K562 (cell line): ENCODE measurements around the gene WASF1. TPM values are rescaled to one million over a fixed set of nuclear protein-coding genes. Genes with fewer than 3 reads are reported as not detected.

Experiments
- ATAC-seq: fragments of 200-7000 bp; cut with Tn5 transposase; 3 replicates; pipeline ENCODE4 v1.9.1; 2020; ENCODE audit warnings: moderate library complexity
- BruUV-seq: library from RNA; stranded (reverse); fragments of 400-500 nt; replicated peaks from 2 replicates; lab custom pipeline; 2021; lab: Mats Ljungman, UMichigan
- CTCF ChIA-PET: fragments of 300-600 bp; formaldehyde crosslinking; extraction: SDS; loops from one replicate; lab custom pipeline; 2021; ENCODE audit warnings: low intra/inter-chr PET ratio; lab: Yijun Ruan, JAX
- POLR2A ChIA-PET: fragments of 300-600, 350-650 bp; sonication (Branson Sonifier 250); formaldehyde crosslinking; extraction: SDS; loops from one replicate; lab custom pipeline; 2021; ENCODE audit warnings: antibody characterized with exemption, inconsistent platforms; lab: Yijun Ruan, JAX
- DNase-seq, 4 experiments: peaks; one replicate each; pipeline versions ENCODE4 v3.0.0 to v3.0.0-alpha.2; 2011 to 2018; ENCODE audit warnings: low spot score in 3 of 4, mixed read lengths in 3 of 4; ENCODE audit errors: extremely low read depth in 1 of 4
- FAIRE-seq: peaks from 2 replicates; lab custom pipeline; 2011; peaks lifted over from hg19 to GRCh38; lab: Jason Lieb, UNC
- H2AFZ ChIP-seq: 2 replicates; pipeline ENCODE4 v1.6.0; 2011; ENCODE audit warnings: low read depth, low read length, control low read depth, inconsistent platforms
- H3K27ac ChIP-seq: fragments of 200-600 bp; 3 replicates; pipeline ENCODE4 v1.8.0; 2011; ENCODE audit warnings: low read depth, mild to moderate bottlenecking, control low read depth, inconsistent platforms, low read length, moderate library complexity, mixed read lengths; ENCODE audit errors: extremely low read depth
- H3K27me3 ChIP-seq, 2 experiments: fragments of 300-600 bp in 1 of 2; 2 replicates in 1 of 2; 3 replicates in 1 of 2; pipeline versions ENCODE4 v1.6.0 to v1.8.0; 2011; ENCODE audit warnings: inconsistent platforms in 2 of 2, low read length in 2 of 2, mild to moderate bottlenecking in 1 of 2, mixed read lengths in 1 of 2, moderate library complexity in 1 of 2; ENCODE audit not compliant: control insufficient read depth in 2 of 2, insufficient read depth in 2 of 2
- H3K36me3 ChIP-seq: fragments of 300-600 bp; 3 replicates; pipeline ENCODE4 v1.8.0; 2011; ENCODE audit warnings: mild to moderate bottlenecking, low read length, inconsistent platforms; ENCODE audit not compliant: control insufficient read depth, insufficient read depth
- H3K4me1 ChIP-seq, 2 experiments: fragments of 200-600 bp in 1 of 2; replicated peaks in 1 of 2; 2 replicates in 1 of 2; 3 replicates in 1 of 2; pipeline versions ENCODE4 v1.5.1 to v1.8.0; 2011; ENCODE audit warnings: inconsistent platforms in 2 of 2, low read length in 2 of 2, mild to moderate bottlenecking in 1 of 2, mixed read lengths in 1 of 2, moderate library complexity in 1 of 2; ENCODE audit not compliant: control insufficient read depth in 2 of 2, insufficient read depth in 2 of 2
- H3K4me2 ChIP-seq: 2 replicates; pipeline ENCODE4 v1.6.1; 2011; ENCODE audit warnings: low read length, control low read depth, inconsistent platforms, mixed read lengths; ENCODE audit not compliant: insufficient read depth
- H3K4me3 ChIP-seq: fragments of 200-600 bp; sonication (generic), shearing (Covaris generic); 2 replicates; pipeline ENCODE4 v1.5.1; 2016; ENCODE audit warnings: control low read depth, inconsistent platforms
- H3K79me2 ChIP-seq: fragments of 200-600 bp; 3 replicates; pipeline ENCODE4 v1.8.0; 2011; ENCODE audit warnings: low read length, inconsistent platforms; ENCODE audit not compliant: control insufficient read depth, insufficient read depth
- H3K9ac ChIP-seq, 2 experiments: 2 replicates each; pipeline versions ENCODE4 v1.6.0 to v1.6.1; 2011; ENCODE audit warnings: low read depth in 2 of 2, low read length in 2 of 2, control low read depth in 1 of 2, inconsistent platforms in 1 of 2, mild to moderate bottlenecking in 1 of 2, mixed read lengths in 1 of 2; ENCODE audit not compliant: insufficient read depth in 1 of 2
- H3K9me1 ChIP-seq: one replicate; pipeline ENCODE4 v1.6.0; 2011; ENCODE audit warnings: inconsistent platforms, mild to moderate bottlenecking, low read length, moderate library complexity; ENCODE audit not compliant: control insufficient read depth, insufficient read depth
- H3K9me3 ChIP-seq: replicated peaks from 2 replicates; pipeline ENCODE4 v1.5.1; 2011; ENCODE audit warnings: low read depth, low read length, inconsistent platforms; ENCODE audit not compliant: control insufficient read depth, insufficient read depth
- H4K20me1 ChIP-seq: replicated peaks from 2 replicates; pipeline ENCODE4 v1.6.1; 2011; ENCODE audit warnings: low read length, inconsistent platforms, mixed read lengths; ENCODE audit not compliant: control insufficient read depth, insufficient read depth
- BRF1 ChIP-seq: IDR thresholded peaks from 3 replicates; pipeline ENCODE4 v1.6.1; 2011; ENCODE audit warnings: borderline replicate concordance, mild to moderate bottlenecking; ENCODE audit not compliant: insufficient read length; ENCODE audit errors: extremely low read depth
- CHD2 ChIP-seq: IDR thresholded peaks from 2 replicates; pipeline ENCODE4 v1.6.1; 2011; ENCODE audit warnings: low read depth, low read length
- COPS2 ChIP-seq: fragments of 450-650 bp; conservative IDR thresholded peaks from 2 replicates; pipeline ENCODE4 v1.6.1; 2016; ENCODE audit warnings: mild to moderate bottlenecking, moderate library complexity
- ELF1 ChIP-seq: fragments of 200-800 bp; sonication (Bioruptor generic); IDR thresholded peaks from 2 replicates; pipeline ENCODE4 v1.6.1; 2016; ENCODE audit warnings: missing genetic modification characterization, missing compliant biosample characterization
- HIVEP1 ChIP-seq: fragments of 250-450 bp; sonication (Bioruptor Pico); IDR thresholded peaks from 2 replicates; pipeline ENCODE4 v1.4.0; 2020; ENCODE audit warnings: mild to moderate bottlenecking
- KAT2B ChIP-seq: IDR thresholded peaks from one replicate; pipeline ENCODE4 v1.6.1; 2012; ENCODE audit warnings: low read depth, mild to moderate bottlenecking, control low read depth, inconsistent platforms, low read length, moderate library complexity
- KAT8 ChIP-seq: fragments of 450-650 bp; IDR thresholded peaks from 2 replicates; pipeline ENCODE4 v1.6.1; 2016; ENCODE audit warnings: low read depth, mild to moderate bottlenecking
- KHSRP ChIP-seq: fragments of 450-650 bp; IDR thresholded peaks from 2 replicates; pipeline ENCODE4 v1.6.1; 2017
- SP1 ChIP-seq: sonication (generic); formaldehyde crosslinking; IDR thresholded peaks from 2 replicates; pipeline ENCODE4 v1.8.1; 2022; ENCODE audit warnings: mild to moderate bottlenecking, missing genetic modification reagents
- ZBTB26 ChIP-seq: fragments of 450-650 bp; formaldehyde crosslinking; IDR thresholded peaks from 2 replicates; pipeline ENCODE4 v1.4.0; 2022; ENCODE audit warnings: missing genetic modification characterization
- ZNF140 ChIP-seq: fragments of 250-450 bp; sonication (Bioruptor Pico); IDR thresholded peaks from 2 replicates; pipeline ENCODE4 v1.8.0; 2021; ENCODE audit warnings: moderate library complexity, mild to moderate bottlenecking, inconsistent platforms
- ZNF282 ChIP-seq: sonication (generic); formaldehyde crosslinking; IDR thresholded peaks from 2 replicates; pipeline ENCODE4 v1.8.1; 2023; ENCODE audit warnings: missing genetic modification reagents
- ZNF324 ChIP-seq: fragments of 250-450 bp; sonication (Bioruptor Pico); IDR thresholded peaks from 2 replicates; pipeline ENCODE4 v1.4.0; 2020; ENCODE audit warnings: mild to moderate bottlenecking
- ZNF449 ChIP-seq: fragments of 250-450 bp; sonication (Bioruptor Pico); IDR thresholded peaks from 2 replicates; pipeline ENCODE4 v1.8.0; 2022; ENCODE audit warnings: moderate library complexity, mild to moderate bottlenecking, inconsistent platforms
- ZNF707 ChIP-seq: fragments of 250-450 bp; sonication (Bioruptor Pico); conservative IDR thresholded peaks from 2 replicates; pipeline ENCODE4 v1.8.0; 2022; ENCODE audit warnings: inconsistent platforms, mild to moderate bottlenecking, moderate library complexity
- WGBS: fragments of 100-300 bp; shearing (Covaris generic); methylation state at CpG from one replicate; pipeline ENCODE4 v1.1.6; 2016; ENCODE audit warnings: low coverage, mixed read lengths; ENCODE audit not compliant: insufficient coverage; ENCODE audit errors: missing lambda C conversion rate; 5-methylcytosine and 5-hydroxymethylcytosine counted together
- in situ Hi-C: fragments of 300-500 bp; cut with MboI; formaldehyde crosslinking; loops from 4 replicates; pipeline ENCODE4 v1.15.0; 2018; ENCODE audit warnings: inconsistent platforms, mixed read lengths
- intact Hi-C: fragments of 100-400 bp; cut with micrococcal nuclease; formaldehyde crosslinking; loops from 2 replicates; pipeline ENCODE4 v1.14.2; 2022
- polyA plus RNA-seq, 8 experiments: library from polyadenylated mRNA; depleted of rRNA in 4 of 8; stranded (reverse) in 5 of 8; unstranded in 3 of 8; fragments of >200 nt; fragmentation: Nextera tagmentation in 2 of 8; fragmentation: Illumina TruSeq in 1 of 8; extraction: Ambion mirVana in 2 of 8; extraction: Trizol in 1 of 8; gene quantifications; 2 replicates each; pipeline versions ENCODE4 v1.2.1 to v1.2.3, GENCODE V29; 2011 to 2014; ENCODE audit warnings: inconsistent platforms in 1 of 8, missing spikeins in 1 of 8
- total RNA-seq, 7 experiments: library from RNA; depleted of rRNA in 6 of 7; stranded (reverse); fragments of >200 nt in 6 of 7; fragmentation: Illumina TruSeq in 2 of 7; extraction: Trizol in 2 of 7; gene quantifications; 2 replicates each; pipeline versions ENCODE4 v1.2.1 to v1.2.3, GENCODE V29; 2011 to 2021; ENCODE audit warnings: low replicate concordance in 1 of 7
- TF ChIP-seq, protein P1 (sequence below): fragments of 150-350 bp; conservative IDR thresholded peaks from 2 replicates; pipeline ENCODE4 v1.6.1; 2014; ENCODE audit warnings: low read length
- TF ChIP-seq, protein P2 (sequence below), 3 experiments: IDR thresholded peaks in 2 of 3; conservative IDR thresholded peaks in 1 of 3; 2 replicates each; pipeline ENCODE4 v1.5.1; 2011 to 2012; ENCODE audit warnings: low read length in 3 of 3, mild to moderate bottlenecking in 3 of 3, control low read depth in 2 of 3, improper control_type of control experiment in 1 of 3, inconsistent platforms in 1 of 3, low read depth in 1 of 3, mixed read lengths in 1 of 3, moderate library complexity in 1 of 3; ENCODE audit not compliant: insufficient read depth in 2 of 3

WASF1 gene
- total and polyA plus RNA-seq, 9 of the 15 experiments (the other 6 are each of a cell fraction or from before 2014, with no cell fraction given): 2.1 to 18.2 (median 7.4) TPM

DNA sequence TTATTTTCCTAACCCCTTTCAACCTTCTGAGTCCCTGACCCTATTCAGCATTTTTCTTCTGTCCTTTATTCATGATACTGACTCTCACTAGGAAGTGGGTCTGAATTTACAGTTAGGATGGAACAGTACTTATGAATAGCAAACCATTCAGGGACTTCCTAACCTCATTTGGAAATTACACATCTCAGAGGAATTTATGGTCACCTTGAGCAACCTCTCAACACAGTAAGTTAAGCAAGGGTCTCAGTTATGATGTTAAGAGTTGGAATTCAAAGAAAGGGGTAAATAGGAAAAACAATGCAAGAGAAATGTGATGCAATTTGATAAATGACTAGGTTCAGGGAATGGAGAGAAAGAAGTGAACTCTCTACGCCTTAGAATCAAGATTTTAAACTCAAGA is 104.1 kb downstream of the WASF1 start:
- ATAC-seq: no peak
- Histone ChIP-seq H3K9ac (no peak overlapping the region), H3K4me2 (no peak overlapping the region), H3K9me3 (no peaks in the 10 kb centered on the region), H3K36me3 (no peaks in the 10 kb centered on the region), H2AFZ (no peak overlapping the region), H3K9me1 (no peaks in the 10 kb centered on the region), H3K27ac (no peak overlapping the region), H3K79me2 (no peaks in the 10 kb centered on the region), H3K4me3 (no peak overlapping the region), H4K20me1 (no peaks in the 10 kb centered on the region)
- no peak for FAIRE-seq
- in situ Hi-C loops (no loop called here), intact Hi-C loops (no loop called here)
- ChIA-PET POLR2A (no interaction called here), CTCF (no interaction called here)
- WGBS: 8% methylated on average over 1 of the region's 1 CpG
- no peak for DNase-seq
- TF ChIP-seq KAT8: no peak
- TF ChIP-seq ELF1 (tag): no peak
- TF ChIP-seq, protein P1, sequence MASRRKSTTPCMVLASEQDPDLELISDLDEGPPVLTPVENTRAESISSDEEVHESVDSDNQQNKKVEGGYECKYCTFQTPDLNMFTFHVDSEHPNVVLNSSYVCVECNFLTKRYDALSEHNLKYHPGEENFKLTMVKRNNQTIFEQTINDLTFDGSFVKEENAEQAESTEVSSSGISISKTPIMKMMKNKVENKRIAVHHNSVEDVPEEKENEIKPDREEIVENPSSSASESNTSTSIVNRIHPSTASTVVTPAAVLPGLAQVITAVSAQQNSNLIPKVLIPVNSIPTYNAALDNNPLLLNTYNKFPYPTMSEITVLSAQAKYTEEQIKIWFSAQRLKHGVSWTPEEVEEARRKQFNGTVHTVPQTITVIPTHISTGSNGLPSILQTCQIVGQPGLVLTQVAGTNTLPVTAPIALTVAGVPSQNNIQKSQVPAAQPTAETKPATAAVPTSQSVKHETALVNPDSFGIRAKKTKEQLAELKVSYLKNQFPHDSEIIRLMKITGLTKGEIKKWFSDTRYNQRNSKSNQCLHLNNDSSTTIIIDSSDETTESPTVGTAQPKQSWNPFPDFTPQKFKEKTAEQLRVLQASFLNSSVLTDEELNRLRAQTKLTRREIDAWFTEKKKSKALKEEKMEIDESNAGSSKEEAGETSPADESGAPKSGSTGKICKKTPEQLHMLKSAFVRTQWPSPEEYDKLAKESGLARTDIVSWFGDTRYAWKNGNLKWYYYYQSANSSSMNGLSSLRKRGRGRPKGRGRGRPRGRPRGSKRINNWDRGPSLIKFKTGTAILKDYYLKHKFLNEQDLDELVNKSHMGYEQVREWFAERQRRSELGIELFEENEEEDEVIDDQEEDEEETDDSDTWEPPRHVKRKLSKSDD: no peak
- no peak for TF ChIP-seq ZBTB26 (CRISPR knock-in tag)
- no peak for TF ChIP-seq HIVEP1 (CRISPR knock-in tag)
- TF ChIP-seq, protein P2, sequence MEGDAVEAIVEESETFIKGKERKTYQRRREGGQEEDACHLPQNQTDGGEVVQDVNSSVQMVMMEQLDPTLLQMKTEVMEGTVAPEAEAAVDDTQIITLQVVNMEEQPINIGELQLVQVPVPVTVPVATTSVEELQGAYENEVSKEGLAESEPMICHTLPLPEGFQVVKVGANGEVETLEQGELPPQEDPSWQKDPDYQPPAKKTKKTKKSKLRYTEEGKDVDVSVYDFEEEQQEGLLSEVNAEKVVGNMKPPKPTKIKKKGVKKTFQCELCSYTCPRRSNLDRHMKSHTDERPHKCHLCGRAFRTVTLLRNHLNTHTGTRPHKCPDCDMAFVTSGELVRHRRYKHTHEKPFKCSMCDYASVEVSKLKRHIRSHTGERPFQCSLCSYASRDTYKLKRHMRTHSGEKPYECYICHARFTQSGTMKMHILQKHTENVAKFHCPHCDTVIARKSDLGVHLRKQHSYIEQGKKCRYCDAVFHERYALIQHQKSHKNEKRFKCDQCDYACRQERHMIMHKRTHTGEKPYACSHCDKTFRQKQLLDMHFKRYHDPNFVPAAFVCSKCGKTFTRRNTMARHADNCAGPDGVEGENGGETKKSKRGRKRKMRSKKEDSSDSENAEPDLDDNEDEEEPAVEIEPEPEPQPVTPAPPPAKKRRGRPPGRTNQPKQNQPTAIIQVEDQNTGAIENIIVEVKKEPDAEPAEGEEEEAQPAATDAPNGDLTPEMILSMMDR (IDR thresholded peaks at IDR 0.05 in 2 of 3, conservative IDR thresholded peaks at IDR 0.05 in 1 of 3; ENCODE audit: insufficient read depth in 2 of 3, low read depth in 1 of 3, low read length in 3 of 3): no peak
- TF ChIP-seq KAT2B: no peak
- no peak for TF ChIP-seq ZNF707 (CRISPR knock-in tag)
- no peak for TF ChIP-seq COPS2
- TF ChIP-seq ZNF449: no peak
- no peak for TF ChIP-seq KHSRP
- TF ChIP-seq ZNF282 (CRISPR knock-in tag): no peak
- TF ChIP-seq ZNF140 (CRISPR knock-in tag): no peak
- no peak for TF ChIP-seq BRF1
- TF ChIP-seq ZNF324 (CRISPR knock-in tag): no peak
- TF ChIP-seq SP1 (CRISPR knock-in tag): no peak
- no peak for TF ChIP-seq CHD2
- TF ChIP-seq, all 486 proteins: peak for 0
- Histone ChIP-seq H3K27me3 (peaks cover 0 to 4% of the 10 kb centered on the region in 2 experiments; a peak in 1 of 5 replicates), H3K4me1 (no peaks in the 10 kb centered on the region)
- no TSS peak for BruUV-seq
